ENCODE data around the gene CDH24.
A peak's percentile ranks its signal among the peaks of the same experiment; 100 is the strongest.

Gene CDH24

GRCh38 chr14:23060536-23061260 lies 3.4 kb upstream of the CDH24 start:
- DNase-seq, result no peak

GRCh38 chr14:23058654-23059504 lies 1.6 kb upstream of the CDH24 start:
- DNase-seq, result no peak

GRCh38 chr14:23057757-23058653 lies 685 bp upstream of the CDH24 start:
- peak; percentile 92 for DNase-seq

- peak; percentile 72 to 74 for DNase-seq
Observed at GRCh38 chr14:23056145-23056955, 970 bp downstream of the CDH24 start.

GRCh38 chr14:23055621-23056144 lies 1.6 kb downstream of the CDH24 start:
- no peak for DNase-seq

- no peak for DNase-seq
Observed at GRCh38 chr14:23055147-23055550, 2.2 kb downstream of the CDH24 start.

- peak; percentile 38 to 50 for DNase-seq
Observed at GRCh38 chr14:23054000-23054811, 3.1 kb downstream of the CDH24 start.

GRCh38 chr14:23053426-23053825 lies 3.9 kb downstream of the CDH24 start:
- DNase-seq, result no peak

- no peak for DNase-seq
Observed at GRCh38 chr14:23052671-23053070, 4.6 kb downstream of the CDH24 start.

GRCh38 chr14:23052182-23052623 lies 5.1 kb downstream of the CDH24 start:
- DNase-seq, result no peak

- DNase-seq, result no peak
Observed at GRCh38 chr14:23051141-23052057, 5.9 kb downstream of the CDH24 start.

- no peak for DNase-seq
Observed at GRCh38 chr14:23049011-23049410, 8.3 kb downstream of the CDH24 start.

GRCh38 chr14:23047751-23048693 lies 9.3 kb downstream of the CDH24 start:
- no peak for DNase-seq

- DNase-seq, result no peak
Observed at GRCh38 chr14:23047034-23047634, 10.2 kb downstream of the CDH24 start.

- no peak for DNase-seq
Observed at GRCh38 chr14:23045419-23046357, 11.6 kb downstream of the CDH24 start.

GRCh38 chr14:23044840-23045239 lies 12.5 kb downstream of the CDH24 start:
- DNase-seq, result no peak

GRCh38 chr14:23043754-23044153 lies 13.6 kb downstream of the CDH24 start:
- no peak for DNase-seq

Data from stimulated activated CD4-positive, alpha-beta T cell treated with anti-CD3 and anti-CD28 coated beads, Interleukin-2, amount 100 ng/mL, for 24 hours (primary cell).